Effector memory CD4-positive, alpha-beta T cell (primary cell): Measurements from ENCODE around the gene SERINC3.

ENCODE experiments used
- DNase-seq, 3 donors: peaks; one replicate each; pipeline ENCODE4 v3.0.0-alpha.2; 2020
- H3K27ac ChIP-seq: 2 replicates; pipeline ENCODE4 v1.7.0; 2013; ENCODE audit warnings: mild to moderate bottlenecking, low read length, moderate library complexity; ENCODE audit not compliant: insufficient read depth, poor library complexity, severe bottlenecking
- H3K27me3 ChIP-seq: replicated peaks from 2 replicates; pipeline ENCODE4 v1.7.0; 2013; ENCODE audit warnings: mild to moderate bottlenecking, low read length; ENCODE audit not compliant: insufficient read depth, control insufficient read depth, poor library complexity, severe bottlenecking
- H3K36me3 ChIP-seq: 2 replicates; pipeline ENCODE4 v1.7.0; 2013; ENCODE audit warnings: mild to moderate bottlenecking, low read length, moderate library complexity; ENCODE audit not compliant: control insufficient read depth, insufficient read depth
- H3K4me1 ChIP-seq: 2 replicates; pipeline ENCODE4 v1.7.0; 2013; ENCODE audit warnings: low read length, mild to moderate bottlenecking; ENCODE audit not compliant: control insufficient read depth, insufficient read depth, poor library complexity, severe bottlenecking
- H3K4me3 ChIP-seq: 2 replicates; pipeline ENCODE4 v1.7.0; 2013; ENCODE audit warnings: low read length, low read depth, mild to moderate bottlenecking; ENCODE audit not compliant: insufficient read depth, poor library complexity, severe bottlenecking
- H3K9me3 ChIP-seq: 2 replicates; pipeline ENCODE4 v1.7.0; 2013; ENCODE audit warnings: mild to moderate bottlenecking, low read length, moderate library complexity; ENCODE audit not compliant: control insufficient read depth

The SERINC3 gene

DNA sequence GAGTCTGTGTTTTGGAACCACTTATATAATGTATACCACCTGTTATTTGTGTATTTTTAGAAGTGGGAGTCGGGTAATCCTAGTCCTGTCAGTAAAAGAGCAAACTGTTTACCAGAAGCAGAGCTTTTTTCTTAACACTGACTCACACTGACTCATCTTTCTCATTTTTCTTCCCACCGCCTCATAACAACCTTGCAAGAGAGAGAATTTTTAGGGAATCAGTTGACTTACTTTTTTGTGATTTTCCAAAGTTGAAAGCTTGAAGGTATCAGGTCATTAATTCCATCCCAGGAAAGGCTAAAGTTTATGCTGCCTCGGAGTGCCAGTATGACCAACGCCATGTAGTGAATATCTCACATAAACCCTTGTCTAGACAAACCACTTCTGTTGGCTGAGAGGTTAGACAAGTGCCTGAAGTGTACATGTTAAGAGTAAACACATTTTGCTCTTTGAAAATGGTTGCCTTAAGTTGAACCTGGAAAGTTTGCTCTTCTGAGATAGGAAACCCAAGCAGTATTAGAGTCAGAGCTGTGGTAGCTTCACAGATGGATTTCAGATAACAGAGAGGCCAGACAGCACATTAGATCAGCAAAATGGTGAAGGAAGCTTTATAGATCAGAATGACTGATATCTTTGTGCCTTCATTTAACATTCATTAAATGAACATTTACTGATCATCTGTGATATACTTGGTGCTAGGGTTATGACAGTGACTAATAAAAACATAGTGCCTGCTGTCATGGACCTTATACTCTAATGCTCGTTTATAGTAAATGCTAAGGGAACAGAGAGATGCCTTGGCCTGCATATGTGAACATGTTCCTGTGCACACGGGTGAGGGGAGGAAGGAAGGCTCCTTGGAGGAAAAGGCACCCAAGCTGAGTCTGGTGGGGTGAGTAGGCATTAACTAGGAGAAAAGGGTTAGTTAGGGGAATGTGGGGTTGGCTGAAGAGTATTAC is 31.4 kb upstream of the SERINC3 start:
- Histone ChIP-seq H3K27ac (peak overlapping the region; percentile 53), H3K4me1 (no peaks in the 10 kb centered on the region), H3K36me3 (no peaks in the 10 kb centered on the region), H3K27me3 (no peaks in the 10 kb centered on the region), H3K4me3 (no peak overlapping the region), H3K9me3 (no peaks in the 10 kb centered on the region)
- DNase-seq = no peak

DNA sequence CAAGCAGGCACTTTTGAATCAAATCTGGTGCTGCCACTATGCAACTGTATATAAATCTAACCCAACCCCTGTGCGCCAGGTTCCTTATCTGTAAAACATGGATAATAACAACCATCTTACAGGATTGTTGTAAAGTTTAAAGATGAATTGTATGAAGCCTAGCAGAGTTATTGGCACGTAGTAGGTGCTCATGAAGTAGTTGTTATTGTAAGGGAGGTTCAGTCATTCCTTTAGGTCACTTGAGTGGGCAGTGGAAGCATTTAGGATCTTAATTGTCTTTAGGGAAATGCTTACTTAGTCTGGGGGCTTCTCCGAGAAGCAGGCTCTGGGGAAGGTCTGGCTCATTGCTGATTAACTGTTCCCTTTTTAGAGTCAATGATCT is 30.7 kb upstream of the SERINC3 start:
- Histone ChIP-seq H3K36me3 (no peaks in the 10 kb centered on the region), H3K27me3 (no peaks in the 10 kb centered on the region), H3K4me1 (no peaks in the 10 kb centered on the region), H3K9me3 (no peaks in the 10 kb centered on the region), H3K4me3 (no peak overlapping the region), H3K27ac (no peak overlapping the region)
- DNase-seq = no peak

DNA sequence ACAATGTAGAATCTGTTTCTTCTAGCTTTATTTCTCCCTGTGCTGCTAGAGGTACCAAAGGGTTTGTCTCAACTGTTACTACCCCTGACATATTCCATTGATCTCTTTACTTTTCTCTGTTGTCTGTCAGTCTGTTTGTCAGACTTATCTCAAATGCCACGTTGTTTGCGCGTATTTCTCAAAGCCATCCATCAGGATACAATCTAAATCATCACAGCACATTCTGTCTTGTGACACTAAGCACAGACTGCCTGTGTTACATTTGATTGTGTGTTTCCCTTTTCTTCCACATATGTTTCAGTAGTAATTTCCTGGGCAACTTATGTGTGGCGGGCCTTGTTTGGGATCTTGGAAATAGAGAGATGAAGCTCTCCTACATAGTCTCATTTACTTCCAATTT is 30.2 kb upstream of the SERINC3 start:
- no peaks in the 10 kb centered on the region for H3K27me3 ChIP-seq
- no peaks in the 10 kb centered on the region for H3K4me1 ChIP-seq
- no peaks in the 10 kb centered on the region for H3K9me3 ChIP-seq
- H3K36me3 ChIP-seq = no peaks in the 10 kb centered on the region
- H3K27ac ChIP-seq = no peak overlapping the region
- H3K4me3 ChIP-seq = no peak overlapping the region
- DNase-seq = no peak

DNA sequence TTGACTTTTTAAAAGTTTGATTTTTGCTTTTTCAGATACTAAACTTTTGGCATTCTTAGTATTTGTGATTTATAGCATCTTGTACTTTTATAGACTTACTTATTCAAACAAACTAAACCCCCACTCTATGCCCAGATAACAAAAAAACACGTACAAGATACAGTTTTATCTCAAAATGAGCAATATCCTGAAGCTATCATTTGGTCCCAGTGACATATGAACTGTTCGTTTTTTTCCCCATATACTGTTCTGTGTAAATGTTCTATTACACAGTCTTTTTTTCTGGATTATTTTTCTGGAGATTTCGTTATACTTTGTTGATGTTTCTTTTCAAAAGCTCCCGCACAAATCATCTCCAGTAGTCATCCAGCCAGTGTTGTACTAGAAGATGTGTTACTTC is 27.3 kb upstream of the SERINC3 start:
- H3K27me3 ChIP-seq = no peaks in the 10 kb centered on the region
- no peaks in the 10 kb centered on the region for H3K36me3 ChIP-seq
- DNase-seq = no peak
- no peak overlapping the region for H3K27ac ChIP-seq
- no peaks in the 10 kb centered on the region for H3K9me3 ChIP-seq
- H3K4me1 ChIP-seq = no peaks in the 10 kb centered on the region
- no peak overlapping the region for H3K4me3 ChIP-seq

DNA sequence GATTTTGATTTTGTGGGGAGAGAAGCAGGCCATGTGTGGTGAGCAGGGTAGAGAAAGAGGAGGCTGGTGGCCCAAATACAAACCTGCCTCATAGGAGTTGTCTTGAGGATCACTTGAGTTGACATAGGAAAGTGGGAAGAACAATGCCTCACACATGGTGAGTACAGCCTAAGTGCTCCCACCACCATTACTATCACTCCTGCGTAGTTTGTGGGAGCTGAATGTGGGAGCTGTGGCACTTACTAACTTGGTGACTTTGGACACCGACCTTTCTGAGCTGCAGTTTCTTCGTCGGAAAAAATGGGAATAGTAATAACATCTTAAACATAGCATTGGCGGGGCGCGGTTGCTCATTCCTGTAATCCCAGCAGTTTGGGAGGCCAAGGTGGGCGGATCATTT is 25.5 kb upstream of the SERINC3 start:
- Histone ChIP-seq H3K4me3 (no peak overlapping the region), H3K4me1 (no peaks in the 10 kb centered on the region), H3K27ac (no peak overlapping the region), H3K27me3 (no peaks in the 10 kb centered on the region), H3K9me3 (no peaks in the 10 kb centered on the region), H3K36me3 (no peaks in the 10 kb centered on the region)
- DNase-seq = no peak

DNA sequence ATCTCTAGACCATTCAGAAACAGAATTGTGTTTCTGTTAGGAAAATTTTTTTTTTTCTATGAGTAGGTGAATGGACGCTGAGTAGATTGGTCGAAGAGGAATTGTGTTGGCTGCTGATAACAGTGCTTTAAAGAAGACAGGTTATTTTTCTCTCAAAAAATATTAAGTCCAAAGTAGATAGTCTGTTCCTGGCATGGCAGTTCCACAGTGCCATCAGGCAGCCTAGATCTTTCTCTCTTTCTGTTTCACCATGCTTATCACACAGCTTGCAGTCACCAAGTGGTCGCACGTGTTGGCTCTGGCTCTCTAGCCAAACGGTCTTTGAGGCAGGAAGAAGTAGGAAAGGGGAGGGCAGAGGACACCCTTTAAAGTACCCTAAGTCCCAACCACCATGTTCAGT is 22.4 kb upstream of the SERINC3 start:
- DNase-seq = no peak
- no peaks in the 10 kb centered on the region for H3K4me1 ChIP-seq
- H3K27ac ChIP-seq = no peak overlapping the region
- H3K4me3 ChIP-seq = no peak overlapping the region
- H3K36me3 ChIP-seq = no peaks in the 10 kb centered on the region
- H3K9me3 ChIP-seq = no peaks in the 10 kb centered on the region
- no peaks in the 10 kb centered on the region for H3K27me3 ChIP-seq

DNA sequence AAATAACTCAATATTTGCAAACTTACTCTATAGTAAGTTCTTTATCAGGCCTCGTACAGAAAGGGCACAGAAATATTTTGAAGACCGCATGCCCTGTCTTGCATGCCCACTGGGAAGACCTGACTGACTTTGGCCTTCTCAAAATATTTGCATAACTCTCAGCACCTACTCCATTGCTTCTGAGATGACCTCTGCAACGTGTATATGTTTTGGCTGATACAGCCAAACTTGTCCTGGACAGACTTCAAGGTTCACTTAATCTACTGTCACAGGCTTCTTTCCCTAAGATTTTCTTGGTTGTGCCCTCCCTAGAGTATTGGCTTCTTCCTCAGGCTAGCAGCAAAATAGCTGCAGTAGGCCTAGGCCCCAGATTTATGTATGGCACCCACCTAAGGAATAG is 21.5 kb upstream of the SERINC3 start:
- Histone ChIP-seq H3K9me3 (no peaks in the 10 kb centered on the region), H3K27ac (no peak overlapping the region), H3K27me3 (no peaks in the 10 kb centered on the region), H3K4me3 (no peak overlapping the region), H3K4me1 (no peaks in the 10 kb centered on the region), H3K36me3 (no peaks in the 10 kb centered on the region)
- no peak for DNase-seq

DNA sequence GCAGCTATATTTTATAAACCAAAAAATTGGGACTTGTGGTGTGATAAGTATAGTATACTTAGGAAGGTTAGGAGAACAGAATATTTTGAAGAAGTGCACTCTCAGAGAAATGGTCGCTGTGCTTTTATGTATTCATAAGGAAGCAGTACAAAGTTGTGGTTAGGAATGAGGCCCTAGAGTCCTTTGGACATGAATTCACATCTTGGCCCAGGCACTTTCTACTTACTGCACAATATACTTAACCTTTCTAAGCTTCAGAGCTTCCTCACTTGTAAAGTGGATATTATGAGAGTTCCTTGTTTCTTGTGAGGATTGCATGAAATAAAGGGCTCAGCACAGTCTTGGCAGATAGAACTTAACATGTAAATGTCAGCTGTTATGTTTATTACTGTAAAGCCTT is 21.0 kb upstream of the SERINC3 start:
- Histone ChIP-seq H3K27me3 (no peaks in the 10 kb centered on the region), H3K4me1 (no peaks in the 10 kb centered on the region), H3K36me3 (no peaks in the 10 kb centered on the region), H3K4me3 (no peak overlapping the region), H3K27ac (no peak overlapping the region), H3K9me3 (no peaks in the 10 kb centered on the region)
- no peak for DNase-seq

DNA sequence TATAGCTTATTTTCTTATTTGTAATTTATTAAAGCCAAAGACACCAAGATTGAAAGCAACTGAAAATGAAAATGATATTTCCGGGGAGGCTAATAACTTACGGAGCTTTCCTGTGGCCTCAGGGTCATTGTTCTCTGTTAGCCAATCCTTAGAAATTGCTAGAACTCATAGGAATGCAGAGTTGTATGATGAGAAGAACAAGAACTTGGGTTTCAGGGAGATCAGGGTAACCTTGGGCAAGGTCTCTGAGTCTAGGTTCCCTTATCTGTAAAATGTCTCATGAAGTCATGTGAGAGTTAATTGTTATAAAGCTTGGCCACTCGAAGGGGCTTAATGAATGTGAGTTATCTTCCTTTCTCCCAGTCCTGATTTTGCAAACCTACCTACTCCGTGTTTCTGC is 20.1 kb upstream of the SERINC3 start:
- no peaks in the 10 kb centered on the region for H3K27me3 ChIP-seq

DNA sequence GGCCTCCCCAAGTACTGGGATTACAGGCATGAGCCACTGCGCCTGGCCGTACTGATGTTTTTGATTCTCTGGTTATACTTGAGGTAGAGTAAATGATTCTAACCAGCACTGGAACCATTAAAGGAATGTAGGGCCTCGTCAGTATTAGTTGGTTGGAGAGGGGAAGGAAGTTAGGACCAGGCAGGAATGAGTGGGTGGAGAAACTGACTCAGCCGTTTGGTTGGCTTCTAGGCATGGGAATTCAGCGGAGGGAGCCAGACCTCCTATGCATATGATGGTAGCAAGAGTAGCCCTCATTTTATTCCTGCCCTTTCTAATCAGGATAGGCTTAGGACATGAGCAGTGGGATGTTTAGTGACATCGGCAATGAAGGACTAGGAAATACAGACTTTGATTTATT is 19.0 kb upstream of the SERINC3 start:
- Histone ChIP-seq H3K4me1 (no peaks in the 10 kb centered on the region), H3K9me3 (no peaks in the 10 kb centered on the region), H3K27me3 (no peaks in the 10 kb centered on the region), H3K4me3 (no peak overlapping the region), H3K27ac (no peak overlapping the region), H3K36me3 (no peaks in the 10 kb centered on the region)
- no peak for DNase-seq

More for the DNA sequence above, 20.1 kb upstream of the SERINC3 start:
- no peak overlapping the region for H3K27ac ChIP-seq
- no peaks in the 10 kb centered on the region for H3K4me1 ChIP-seq
- H3K4me3 ChIP-seq = no peak overlapping the region
- no peak for DNase-seq
- no peaks in the 10 kb centered on the region for H3K9me3 ChIP-seq
- no peaks in the 10 kb centered on the region for H3K36me3 ChIP-seq
